GM10266 (cell line): ENCODE results near the gene KARS1.

Source experiments
- DNase-seq: peaks from one replicate; pipeline ENCODE4 v3.0.0; 2012; ENCODE audit errors: extremely low spot score
- TF ChIP-seq, protein P1 (sequence below): IDR thresholded peaks from 2 replicates; pipeline ENCODE4 v1.5.1; 2012; ENCODE audit warnings: mild to moderate bottlenecking, low read depth; ENCODE audit not compliant: control insufficient read depth, insufficient read depth; ENCODE audit errors: missing control alignments

Gene KARS1

DNA sequence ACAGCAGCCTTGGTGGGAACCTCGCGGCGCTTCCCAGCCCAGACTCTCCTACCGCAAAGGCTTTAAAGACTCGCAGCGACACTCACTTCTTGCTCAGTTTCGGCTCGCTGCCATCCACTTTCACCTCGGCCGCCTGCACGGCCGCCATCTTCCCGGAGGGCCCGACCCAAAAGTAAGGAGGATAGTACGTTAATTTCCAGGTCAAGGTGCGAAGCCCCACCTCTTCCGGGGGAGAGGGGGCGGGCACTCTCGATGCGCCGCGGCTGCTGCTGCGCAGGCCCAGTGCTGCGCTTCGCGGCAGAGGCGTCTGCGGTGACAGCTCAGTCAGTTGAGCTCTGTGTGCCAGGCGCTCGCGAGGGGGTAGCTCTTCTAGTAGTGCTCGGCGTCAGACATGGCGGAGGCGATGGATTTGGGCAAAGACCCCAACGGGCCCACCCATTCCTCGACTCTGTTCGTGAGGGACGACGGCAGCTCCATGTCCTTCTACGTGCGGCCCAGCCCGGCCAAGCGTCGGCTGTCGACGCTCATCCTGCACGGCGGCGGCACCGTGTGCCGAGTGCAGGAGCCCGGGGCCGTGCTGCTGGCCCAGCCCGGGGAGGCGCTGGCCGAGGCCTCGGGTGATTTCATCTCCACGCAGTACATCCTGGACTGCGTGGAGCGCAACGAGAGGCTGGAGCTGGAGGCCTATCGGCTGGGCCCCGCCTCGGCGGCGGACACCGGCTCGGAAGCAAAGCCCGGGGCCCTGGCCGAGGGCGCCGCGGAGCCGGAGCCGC is at the start of gene KARS1, which contains the start of gene TERF2IP:
Gene KARS1 (minus strand): TSS at position 174 of the 773 bp plus-strand sequence. CDS start 26 bp downstream, at position 148.
Gene TERF2IP (plus strand): TSS at position 282 of the 773 bp plus-strand sequence. CDS start 110 bp downstream, at position 392.
- DNase-seq: peak; percentile 92
- TF ChIP-seq, protein P1, sequence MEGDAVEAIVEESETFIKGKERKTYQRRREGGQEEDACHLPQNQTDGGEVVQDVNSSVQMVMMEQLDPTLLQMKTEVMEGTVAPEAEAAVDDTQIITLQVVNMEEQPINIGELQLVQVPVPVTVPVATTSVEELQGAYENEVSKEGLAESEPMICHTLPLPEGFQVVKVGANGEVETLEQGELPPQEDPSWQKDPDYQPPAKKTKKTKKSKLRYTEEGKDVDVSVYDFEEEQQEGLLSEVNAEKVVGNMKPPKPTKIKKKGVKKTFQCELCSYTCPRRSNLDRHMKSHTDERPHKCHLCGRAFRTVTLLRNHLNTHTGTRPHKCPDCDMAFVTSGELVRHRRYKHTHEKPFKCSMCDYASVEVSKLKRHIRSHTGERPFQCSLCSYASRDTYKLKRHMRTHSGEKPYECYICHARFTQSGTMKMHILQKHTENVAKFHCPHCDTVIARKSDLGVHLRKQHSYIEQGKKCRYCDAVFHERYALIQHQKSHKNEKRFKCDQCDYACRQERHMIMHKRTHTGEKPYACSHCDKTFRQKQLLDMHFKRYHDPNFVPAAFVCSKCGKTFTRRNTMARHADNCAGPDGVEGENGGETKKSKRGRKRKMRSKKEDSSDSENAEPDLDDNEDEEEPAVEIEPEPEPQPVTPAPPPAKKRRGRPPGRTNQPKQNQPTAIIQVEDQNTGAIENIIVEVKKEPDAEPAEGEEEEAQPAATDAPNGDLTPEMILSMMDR: no peak

DNA sequence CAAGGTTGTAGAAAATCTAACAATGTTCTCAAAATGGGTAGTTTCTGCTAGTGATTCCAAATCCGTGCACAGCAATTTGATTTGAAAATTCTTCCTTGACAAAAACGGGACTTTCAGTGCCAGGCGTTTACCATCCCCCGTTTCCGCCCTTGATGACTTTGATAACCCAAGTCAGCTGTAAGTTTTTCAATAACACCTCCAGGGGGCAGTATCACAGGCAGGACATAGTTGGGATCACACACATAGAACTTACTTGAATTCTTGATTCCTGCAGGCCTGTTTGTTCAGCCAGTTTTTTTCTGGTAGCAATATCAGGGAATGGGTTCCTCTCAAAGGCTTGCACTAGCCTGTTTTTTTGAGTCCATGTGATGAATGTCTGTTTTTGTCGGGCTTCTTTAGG is 48.2 kb upstream of the KARS1 start:
- TF ChIP-seq, protein P1: no peak
- no peak for DNase-seq

DNA sequence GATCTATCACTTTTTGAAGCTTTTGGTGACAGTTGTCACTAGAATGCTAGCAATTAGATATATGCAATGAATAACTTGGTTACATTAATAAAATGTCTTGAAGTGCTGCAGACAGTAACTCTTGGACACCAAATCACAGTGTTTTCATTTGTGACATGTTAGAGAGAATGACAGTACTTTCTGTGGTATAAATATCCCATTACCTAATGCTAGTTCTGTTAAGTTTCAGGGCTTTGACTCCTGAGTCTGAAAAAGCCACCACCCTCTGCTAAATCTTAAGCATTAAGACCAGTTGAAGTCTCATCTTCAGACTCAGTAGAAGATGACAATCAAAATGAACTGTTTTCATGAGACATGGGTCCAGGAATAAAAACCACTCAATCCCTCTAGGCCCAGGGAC is 39.9 kb upstream of the KARS1 start:
- TF ChIP-seq, protein P1: no peak
- no peak for DNase-seq

DNA sequence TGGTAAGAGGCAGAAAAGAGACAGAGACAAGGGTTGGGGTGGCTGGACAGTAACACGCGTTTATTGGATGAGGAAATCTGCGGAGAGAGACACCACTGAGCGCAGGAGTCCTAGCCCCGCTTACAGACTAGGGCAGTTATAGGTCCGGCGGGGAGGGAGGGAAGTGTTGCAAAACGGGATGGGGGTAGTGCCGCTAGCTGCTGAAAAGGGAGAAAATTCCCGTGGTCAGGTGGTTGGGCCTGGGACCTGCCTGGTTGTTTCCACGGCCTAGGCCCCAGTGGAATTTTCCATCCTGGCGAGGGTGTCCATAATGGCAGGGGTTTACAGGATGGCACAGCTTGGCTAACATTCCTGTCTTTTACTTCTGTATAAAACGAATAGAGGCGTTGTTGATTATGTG is 34.8 kb upstream of the KARS1 start:
- DNase-seq: no peak
- TF ChIP-seq, protein P1: no peak

DNA sequence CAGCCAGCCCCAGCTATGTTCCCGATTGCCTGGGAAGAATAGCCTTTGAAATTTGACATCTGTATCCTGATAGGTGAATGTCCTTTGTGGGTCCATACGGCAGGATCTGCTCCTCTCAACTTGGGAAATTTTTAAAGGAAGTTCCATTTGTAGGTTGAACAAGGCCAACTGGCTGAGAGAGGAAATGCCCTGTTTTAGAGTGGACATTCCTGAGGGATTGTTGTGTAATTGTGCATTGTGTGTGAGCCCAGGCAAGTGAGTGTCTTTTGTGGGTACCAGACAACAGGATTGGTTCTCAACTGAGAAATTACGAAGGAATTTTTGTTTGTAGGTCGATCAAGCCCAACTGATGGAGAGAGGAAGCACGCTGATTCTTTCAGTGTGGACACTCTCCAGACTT is 31.9 kb upstream of the KARS1 start:
- no peak for DNase-seq
- TF ChIP-seq, protein P1: no peak

DNA sequence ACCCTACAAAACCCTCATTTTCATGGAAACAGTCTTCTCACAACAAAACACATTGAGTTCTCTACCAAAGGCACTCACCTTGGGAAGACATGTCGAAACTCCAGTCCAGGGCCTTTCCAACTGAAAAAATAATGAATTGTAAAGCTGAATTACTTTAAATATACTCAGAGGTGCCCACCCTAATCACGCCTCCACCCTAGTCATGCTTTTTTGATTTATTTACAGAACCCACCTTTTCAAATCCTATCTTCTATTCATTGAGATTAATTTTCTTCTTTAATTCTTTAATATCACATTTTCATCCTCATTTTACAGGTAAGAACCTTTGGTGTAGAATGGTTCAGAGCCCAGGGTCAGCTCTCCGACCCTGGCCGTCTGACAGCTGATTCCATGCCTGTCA is 29.4 kb upstream of the KARS1 start, which contains the start of gene CPHXL2:
Gene CPHXL2 (minus strand): TSS at position 101 of the 400 bp plus-strand sequence. CDS start 10 bp downstream, at position 91.
- DNase-seq: no peak
- TF ChIP-seq, protein P1: no peak

DNA sequence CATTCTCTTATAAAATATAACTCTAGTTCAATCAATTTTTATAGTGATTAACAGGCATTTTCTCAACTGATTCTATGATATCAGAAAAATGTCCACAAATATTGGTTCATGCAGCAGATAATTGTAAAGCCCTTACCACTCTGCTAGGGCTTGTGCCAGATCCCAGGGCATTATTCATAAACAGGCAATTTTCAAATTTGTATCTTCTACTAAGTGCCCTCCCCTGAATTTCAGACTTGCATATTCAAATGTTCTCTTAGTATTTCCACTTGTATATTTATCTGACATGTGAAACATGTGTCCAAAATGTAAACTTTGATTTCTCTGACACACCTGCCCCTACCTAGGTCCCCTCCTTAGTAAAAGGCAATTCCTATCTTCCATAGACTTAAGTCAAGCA is 20.0 kb upstream of the KARS1 start:
- TF ChIP-seq, protein P1: no peak
- no peak for DNase-seq
